HPDE6-E6E7 (cell line): Measurements from ENCODE around the gene GALNT8.
"Not testable (repeated sequence)": the region's sequence is repeated elsewhere in the genome, so short reads cannot be mapped to it uniquely, and the experiment has no call there.

Experiments
- DNase-seq: peaks from one replicate; pipeline ENCODE4 v3.0.0; 2011; ENCODE audit warnings: missing footprints; ENCODE audit errors: extremely low spot score

GALNT8 gene

DNA sequence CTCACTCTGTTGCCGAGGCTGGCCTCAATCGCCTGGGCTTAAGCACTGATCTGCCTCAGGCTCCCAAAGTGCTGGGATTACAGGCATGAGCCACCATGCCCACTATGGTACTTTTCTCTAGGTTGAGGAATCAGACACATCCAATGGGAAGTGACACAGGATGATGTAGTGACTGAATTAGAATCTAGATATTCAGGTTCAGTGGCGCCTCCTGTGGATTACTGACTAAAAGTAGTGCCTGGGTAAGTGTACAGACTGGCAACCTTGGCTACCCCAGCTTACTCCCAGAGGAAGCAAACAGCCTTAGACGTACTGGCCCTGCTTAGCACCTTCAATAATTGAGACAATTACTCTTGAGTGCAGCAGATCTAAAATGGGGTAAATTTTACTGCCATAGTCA is 22.8 kb downstream of the GALNT8 start:
- no peak for DNase-seq

DNA sequence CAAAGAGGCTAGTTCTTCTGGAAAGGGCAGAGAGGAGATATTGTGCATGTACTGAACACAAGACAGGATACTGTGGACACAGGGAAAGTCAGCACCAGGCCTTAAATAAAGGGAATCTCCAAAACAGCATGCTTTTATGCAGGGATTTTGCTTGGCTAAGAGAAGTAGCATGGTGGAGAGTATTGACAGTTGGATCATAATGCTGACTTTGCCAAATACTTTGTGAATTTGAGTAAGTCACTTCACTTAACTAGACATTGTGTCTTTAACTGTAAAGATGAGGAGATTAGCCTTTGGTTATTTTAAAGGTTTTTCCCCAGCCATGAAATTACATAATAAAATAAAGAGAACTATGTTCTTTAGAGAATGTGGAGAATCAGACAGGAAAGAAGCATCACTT is 24.5 kb downstream of the GALNT8 start:
- DNase-seq = no peak

DNA sequence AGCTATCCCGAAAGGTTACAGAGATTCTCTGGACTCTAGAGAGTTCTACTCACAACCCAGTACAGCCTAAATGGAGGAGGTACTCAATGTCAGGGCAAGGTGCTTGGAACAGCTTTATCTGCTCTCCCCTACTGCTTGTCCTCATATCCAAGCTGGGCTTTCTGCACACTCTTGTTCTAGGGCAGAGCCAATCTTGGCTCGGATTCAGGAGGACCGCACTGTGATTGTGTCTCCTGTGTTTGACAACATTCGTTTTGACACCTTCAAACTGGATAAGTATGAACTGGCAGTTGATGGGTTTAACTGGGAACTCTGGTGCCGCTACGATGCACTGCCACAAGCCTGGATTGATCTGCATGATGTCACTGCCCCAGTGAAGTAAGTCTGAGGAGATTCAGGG is 25.0 kb downstream of the GALNT8 start:
- no peak for DNase-seq

DNA sequence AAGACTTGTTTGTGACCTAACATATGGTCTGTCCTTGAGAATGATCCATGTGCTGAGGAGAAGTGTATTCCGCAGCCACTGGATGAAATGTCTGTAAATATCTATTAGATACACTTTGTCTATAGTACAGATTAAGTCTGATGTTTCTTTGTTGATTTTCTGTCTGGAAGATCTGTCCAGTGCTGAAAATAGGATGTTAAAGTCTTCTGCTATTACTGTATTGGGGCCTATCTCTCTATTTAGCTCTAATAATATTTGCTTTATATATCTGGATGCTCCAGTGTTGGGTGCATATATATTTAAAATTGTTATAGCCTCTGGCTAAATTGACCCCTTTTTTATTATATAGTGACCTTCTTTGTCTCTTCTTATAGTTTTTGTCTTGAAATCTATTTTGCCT is 31.5 kb downstream of the GALNT8 start:
- not testable (repeated sequence) for DNase-seq

DNA sequence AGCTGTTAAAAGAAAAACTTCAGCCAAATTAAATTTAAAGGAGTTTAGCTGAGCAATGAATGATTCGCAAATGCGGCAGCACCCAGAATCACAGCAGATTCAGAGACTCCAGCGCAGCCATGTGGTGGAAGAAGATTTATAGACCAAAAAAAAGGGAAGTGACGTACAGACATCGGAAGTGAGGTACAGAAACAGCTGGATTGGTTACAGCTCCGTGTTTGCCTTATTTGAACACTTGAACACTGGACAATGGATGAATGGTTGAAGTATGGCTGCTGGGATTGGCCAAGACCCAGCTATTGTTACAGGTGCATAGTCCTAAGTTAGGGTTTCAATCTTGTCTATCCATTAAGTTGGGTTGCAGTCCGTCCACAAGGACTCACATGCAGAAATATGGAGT is 42.6 kb downstream of the GALNT8 start:
- no peak for DNase-seq

DNA sequence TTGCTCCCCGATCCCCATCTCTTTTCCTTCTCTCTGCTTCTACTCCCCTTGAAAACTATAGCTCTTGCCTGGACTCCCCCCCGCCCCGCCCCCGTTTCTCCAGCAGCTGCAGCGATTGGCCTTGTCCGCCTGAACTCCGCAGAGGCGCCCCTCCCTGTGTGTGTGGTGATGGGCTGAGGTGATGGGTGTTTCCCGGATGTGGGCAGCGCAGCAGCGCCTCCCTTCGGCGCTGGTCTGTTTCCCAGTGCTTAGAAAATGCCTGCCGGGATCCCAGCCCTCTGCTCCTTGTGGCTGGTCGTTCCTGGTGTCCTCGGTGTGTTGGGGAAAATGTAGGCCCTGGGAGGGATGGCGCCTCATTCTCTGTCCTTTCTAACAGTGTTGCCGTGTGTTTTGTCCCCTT is 43.3 kb downstream of the GALNT8 start:
- no peak for DNase-seq

DNA sequence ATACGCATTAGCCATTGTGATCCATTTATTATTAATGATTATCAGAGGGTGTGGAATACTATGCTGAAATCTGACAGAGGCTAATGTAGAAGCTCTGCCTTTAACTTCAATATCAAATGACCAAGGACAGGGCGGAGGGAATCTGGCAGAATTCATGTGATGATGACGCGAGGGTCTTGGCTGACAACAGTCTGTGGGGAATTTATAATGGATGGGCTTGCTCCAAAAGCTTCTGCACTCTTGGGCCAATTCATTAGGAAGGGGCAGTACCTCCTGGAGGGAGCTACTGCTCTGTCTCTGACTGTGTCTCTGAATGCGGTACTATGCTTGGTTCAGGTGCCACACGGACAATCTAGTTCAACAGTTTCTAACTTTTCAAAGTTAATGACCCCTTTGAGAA is 46.2 kb downstream of the GALNT8 start:
- no peak for DNase-seq

DNA sequence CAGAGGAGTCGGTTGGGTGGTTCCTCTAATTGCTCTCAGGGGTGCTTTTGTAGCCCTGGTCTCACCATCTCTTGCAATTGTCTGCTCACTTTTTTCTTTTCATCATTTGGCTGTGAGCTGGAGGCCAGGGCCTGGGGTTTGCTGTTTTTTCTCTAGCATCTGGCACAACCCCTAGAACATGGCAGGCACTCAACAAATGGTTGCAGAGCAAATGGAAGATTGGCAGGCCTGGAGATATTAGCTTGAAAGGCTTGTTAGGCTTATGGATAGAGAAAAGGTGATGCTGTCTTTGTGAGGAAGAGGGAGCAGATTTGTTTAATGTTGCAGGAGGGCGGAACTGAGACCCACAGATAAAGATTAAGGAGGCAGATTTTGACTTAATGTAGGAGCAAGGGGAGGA is 47.0 kb downstream of the GALNT8 start:
- DNase-seq = no peak

DNA sequence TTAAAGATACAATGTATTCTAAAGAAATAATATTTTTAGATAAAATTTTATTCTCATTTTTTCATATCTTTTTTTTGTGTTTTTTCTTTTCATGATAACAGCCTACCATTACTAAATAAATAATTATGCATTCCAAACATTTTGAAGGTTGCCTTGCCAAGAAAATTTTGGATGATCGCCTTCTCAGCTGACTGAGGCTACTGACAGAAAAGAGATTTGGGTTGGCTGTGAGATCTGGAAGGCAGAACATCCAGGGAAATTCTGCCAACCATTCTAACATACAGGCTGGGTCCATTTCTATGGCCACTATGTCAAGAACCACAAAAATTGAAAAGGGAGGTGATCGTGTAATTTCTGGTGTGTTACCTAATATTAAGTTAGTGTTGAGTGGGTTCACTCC is 48.1 kb downstream of the GALNT8 start:
- DNase-seq = no peak

DNA sequence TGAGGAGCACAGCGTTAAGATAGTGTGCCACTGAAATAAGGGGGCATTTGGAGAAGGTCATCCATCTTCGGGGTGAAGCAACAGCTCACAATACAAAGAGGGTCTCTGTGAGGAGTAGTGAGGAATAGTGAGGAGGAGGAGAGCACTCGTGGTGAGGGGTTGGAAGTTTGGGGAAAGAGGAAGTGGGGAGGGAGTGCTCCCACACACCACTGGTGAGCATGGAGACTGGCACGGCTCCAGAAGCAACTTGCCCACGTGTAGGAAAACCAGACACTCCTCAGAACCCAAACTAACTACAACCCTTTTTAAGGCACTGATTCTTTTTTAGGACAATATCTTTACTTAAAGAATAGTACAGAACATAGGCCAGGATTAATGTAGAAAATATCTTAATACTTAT is 48.9 kb downstream of the GALNT8 start:
- no peak for DNase-seq

DNA sequence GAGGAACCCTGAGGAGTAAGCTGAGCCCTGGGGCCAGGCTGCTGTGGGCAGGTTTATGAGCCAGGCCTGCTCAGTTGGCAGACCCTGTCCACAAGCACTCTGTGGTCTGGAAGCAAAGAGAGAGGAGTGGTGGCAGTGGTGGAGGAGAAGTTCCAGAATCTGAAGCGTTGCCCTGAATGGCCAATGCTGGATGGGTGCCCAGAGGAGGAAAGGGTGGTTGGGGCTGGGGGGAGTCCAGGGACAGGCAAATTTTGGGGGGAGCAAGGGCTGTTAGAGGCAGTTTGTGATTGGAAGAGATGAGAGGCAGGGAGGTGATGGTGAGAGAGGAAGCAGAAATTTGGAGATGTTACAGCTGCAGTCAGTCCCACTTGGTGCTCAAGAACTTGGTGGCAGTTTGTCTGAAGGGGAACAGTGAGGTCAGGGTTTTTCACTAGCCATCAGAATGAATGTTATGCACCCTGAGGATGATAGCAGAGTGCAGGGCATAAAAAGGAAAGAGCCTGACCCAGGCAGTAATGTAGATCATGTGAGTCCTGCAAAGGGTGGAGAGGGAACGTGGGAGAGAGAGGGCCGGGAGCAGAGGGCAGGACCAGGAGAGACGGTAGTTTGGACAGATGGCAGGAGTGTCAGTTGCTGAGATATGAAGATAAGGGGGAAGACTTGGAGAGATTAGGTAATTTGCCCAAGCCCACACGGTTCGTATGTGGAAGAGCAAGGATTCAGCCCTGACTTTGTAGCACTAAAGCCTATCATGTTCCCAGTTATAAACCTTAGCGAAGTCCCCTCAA is 51.2 kb downstream of the GALNT8 start:
- no peak for DNase-seq

DNA sequence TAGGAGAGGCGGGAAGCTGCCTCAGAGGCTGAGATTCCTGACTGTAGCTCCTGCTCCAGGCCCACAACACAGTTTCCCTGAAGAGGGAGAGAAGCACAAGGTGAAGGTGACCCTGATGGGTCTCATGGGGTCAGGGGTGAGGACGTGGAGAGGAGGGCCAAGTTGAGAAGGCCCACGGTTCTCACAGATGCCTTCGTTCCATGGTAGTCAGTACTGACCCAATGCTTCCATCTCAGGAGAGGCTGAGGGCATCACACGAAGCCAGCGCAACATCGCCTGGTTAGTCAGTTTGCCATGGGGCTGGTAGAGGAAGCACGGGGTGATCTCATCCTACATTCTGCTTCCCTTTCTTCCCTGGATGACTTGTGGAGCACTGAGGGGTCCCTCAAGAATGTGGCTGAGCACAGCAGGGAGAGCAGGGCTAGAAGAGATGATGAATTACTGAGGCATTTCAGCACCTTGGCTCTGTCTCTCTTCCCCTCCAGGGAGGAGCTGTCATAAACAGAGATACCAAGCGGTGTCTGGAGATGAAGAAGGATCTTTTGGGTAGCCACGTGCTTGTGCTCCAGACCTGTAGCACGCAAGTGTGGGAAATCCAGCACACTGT is 51.9 kb downstream of the GALNT8 start:
- DNase-seq = no peak

DNA sequence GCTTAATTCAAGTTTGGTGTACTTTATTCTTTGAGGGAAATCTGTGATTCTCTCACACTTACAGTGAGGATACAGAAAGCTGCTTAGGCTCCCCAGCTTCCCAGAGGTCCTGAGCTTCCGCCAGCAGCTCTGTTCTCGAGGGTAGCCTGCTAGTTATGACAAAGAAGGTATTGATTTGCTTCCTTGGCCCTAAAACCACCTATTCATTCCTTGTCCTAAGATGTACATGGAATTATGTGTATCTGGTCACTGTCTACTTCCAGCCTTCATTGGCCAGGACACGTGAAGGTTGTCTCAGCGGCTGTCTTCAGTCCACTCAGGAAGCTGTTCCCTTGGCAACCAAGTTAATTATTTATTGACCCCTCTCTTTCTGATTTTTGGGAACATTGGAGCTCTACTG is 55.7 kb downstream of the GALNT8 start:
- no peak for DNase-seq

DNA sequence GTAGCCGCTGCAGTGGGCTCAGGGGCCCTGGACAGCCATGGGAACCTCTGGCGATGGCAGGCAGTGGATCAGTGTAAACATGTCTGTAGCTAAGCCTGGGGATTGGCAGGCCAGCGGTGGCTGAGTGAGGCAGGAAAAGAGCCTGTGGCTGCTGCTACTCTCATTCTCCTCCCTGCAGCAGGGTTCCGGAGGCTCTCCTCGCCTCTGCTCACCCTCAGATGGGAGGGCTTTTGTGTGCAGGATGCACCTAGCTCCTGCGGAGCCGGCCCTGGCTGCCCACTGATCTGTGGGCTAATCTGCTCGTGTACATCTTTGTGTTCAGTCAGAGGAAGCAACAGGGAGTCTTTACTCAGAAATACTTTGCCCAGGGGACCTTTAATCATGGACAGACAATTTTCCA is 59.5 kb downstream of the GALNT8 start:
- DNase-seq = no peak

DNA sequence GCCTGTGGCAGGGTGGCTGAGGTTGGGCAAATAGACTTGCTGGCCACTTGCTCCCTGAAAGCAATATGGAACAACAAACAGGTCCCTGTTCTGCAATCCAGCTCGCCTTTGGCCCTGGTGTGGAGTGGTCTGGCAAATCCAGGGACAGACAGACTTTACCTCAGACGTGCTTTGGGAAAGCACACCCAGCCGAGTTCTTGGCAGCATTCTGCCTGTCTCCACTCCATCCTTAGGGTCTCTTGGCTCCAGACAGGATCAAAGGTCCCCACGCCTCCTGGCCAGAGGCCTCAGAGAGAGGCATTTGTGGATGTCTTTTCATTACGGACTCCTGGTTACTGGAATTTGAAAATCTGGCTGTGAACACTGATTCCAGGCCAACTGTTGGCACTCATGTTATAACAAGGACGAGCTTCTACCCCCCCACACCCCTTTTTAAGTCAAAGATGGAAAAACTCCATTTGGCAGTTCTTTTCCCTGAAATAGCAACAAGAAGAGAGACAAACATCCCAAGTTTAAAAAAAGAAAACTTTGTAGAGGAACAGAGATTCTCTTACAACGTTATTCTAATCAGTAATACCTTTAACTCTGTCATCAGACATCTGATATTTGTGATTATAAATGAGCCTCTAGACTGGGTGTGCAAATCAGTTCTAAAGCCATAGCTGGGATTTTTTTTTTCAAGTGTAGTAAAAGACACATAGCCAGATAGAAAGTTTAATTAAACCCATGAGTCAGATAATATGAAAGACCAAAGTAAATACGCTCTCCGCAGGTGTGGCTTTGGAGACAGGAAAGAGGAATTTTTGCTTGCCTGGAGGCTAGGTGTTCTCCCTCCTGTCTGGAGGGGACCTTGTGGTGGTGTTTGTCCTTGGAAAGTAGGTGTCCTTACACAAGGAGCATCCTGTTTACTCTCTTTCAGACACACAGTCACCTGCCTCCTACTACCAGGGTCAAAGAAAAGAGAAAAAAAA is 60.7 kb downstream of the GALNT8 start:
- no peak for DNase-seq

DNA sequence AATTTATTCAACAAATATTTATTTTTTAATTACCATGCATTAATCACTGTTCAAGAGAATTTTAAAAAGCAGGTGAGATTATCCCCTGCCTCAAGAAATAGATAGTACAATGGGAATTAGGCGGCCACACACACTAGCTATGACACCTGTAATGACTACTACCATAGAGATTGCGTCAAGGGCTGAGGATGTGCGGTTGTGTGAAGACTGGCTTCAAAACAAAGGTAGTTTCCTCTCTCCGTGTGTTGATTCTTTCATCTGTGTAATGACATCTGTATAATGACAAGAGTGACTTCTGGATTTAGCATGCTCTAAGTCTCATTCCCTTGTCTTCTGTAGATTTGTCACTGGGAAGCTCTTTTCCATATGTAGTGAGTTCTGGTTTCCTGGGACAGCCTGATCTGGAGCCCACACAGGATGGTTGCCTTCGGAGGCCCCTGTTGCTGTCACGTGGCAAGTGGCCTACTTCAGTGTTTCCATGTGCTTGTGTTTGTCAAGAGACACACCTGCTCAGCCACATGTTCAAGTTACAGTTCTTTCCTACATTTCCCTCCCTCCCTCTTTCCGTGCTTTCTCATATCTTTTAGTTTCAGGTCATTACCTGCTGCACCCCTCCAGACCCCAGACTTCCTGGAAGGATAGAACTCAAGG is 64.3 kb downstream of the GALNT8 start:
- no peak for DNase-seq

DNA sequence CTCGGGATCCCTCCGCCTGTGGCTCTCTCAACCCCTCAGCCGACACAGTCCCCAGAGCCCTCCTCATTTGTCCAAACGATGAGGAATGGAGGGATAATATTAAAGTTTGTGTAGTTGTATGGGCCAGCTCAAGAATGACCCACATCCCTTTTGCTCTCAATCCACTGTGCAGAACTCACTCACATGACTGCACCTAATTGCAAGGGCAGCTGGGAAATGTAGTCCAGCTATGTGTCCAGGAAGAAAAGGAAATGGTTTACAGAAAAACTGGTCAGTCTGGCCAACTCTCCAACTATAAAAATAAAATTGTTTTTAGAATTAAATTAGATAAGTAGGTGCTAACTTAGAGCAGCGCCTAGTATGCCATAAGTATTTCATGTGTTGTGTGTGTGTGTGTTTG is 66.6 kb downstream of the GALNT8 start:
- no peak for DNase-seq

DNA sequence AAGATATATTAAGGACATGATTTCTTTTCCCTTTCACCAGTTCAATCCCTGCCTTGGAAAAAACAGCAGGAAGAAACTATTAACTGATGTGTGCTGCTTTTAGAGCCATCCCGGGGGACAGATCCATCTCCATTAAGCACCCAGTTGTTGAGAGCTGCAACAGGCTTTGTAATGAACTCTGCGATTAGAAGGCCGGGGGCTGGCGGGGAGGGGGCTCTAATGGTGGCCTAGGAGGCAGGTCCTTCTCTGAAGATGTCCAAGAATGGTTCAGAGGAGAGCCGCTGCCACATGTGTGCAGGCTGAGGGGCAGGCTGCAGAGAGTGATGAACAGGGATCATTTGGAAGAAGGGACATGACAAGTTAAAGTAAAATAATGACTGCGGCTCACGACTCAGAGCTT is 67.8 kb downstream of the GALNT8 start:
- DNase-seq = no peak

DNA sequence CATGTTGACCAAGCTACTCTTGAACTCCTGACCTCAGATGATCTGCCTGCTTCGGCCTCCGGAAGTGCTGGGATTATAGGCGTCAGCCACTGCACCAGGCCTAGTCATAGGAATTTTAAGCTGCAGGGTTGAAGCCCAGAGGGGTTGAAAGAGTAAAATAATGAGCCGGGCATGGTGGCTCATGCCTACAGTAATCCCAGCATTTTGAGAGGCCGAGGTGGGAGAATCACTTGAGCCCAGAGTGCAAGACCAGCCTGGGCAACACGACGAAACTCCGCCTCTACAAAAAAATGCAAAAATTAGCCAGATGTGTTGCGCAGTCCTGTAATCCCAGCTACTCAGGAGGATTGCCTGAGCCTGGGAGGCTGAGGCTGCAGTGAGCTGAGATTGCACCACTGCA is 69.6 kb downstream of the GALNT8 start:
- DNase-seq = no peak

DNA sequence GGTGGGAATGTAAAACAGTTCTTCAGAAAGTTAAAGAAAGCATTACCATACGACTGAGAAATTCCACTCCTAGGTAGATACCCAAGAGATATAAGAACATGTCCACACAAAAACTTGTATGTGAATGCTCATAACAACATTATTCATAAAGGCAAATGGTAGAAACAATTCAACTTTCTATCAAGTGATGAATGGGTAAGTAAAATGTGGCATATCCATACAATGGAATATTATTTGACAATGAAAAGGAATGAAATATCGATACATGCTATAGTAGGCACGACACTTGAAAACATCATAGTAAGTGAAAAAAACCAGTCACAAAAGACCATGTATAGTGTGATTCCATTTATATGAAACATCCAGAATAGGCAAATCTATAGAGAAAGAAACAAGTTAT is 71.3 kb downstream of the GALNT8 start:
- no peak for DNase-seq

DNA sequence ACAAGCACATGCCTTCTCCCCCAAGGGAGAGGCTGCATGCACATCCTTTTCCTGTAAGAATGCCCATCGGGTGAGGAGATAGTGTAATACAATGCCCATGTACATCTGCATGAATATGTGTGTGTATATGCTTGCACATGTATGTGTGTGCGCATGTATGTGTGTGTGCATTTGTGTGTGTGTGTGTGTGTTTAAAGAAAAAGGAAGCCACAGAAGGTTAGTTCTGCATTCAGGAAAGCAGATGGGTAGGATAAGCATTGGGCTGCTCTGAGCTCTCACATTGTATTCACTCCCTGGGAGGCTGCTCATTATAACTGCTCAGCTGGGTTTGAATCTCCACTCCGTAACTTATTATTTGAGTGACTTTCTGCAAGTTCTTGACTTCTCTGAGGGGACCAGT is 74.3 kb downstream of the GALNT8 start:
- no peak for DNase-seq

DNA sequence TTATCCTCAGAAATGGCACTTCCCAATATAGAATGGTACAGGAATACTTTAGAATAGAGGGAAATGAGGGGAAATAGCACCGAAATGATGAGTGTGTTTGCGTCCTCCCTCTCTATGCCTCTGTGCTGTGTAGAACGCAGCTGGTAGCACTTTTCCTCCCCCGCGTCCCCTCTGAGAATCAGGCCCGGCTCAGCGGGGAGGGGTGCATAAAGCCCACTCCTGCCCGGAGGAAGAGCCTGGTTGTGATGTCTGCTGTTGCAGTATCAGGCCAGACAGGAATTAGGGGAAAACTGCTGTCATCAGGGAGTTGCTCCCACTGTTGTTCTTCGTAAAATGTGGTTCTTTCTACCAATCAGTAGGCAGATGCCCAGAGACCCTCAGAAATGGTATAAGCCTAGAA is 76.0 kb downstream of the GALNT8 start:
- DNase-seq = no peak
